Lower leg skin (tissue), 3 donors: ENCODE measurements around the gene PBX1.

Source experiments
- CTCF ChIP-seq, 3 donors: fragments of 450-650 bp; IDR thresholded peaks; one replicate each; pipeline ENCODE4 v1.5.1; 2016; ENCODE audit warnings: antibody characterized with exemption in 3 of 3, mild to moderate bottlenecking in 3 of 3, moderate library complexity in 2 of 3
- POLR2A ChIP-seq, 2 donors: fragments of 450-650 bp; IDR thresholded peaks; one replicate each; pipeline ENCODE4 v1.6.1; 2016 to 2017; ENCODE audit warnings: antibody characterized with exemption in 2 of 2, mild to moderate bottlenecking in 1 of 2, moderate library complexity in 1 of 2

- TF ChIP-seq CTCF (IDR thresholded peaks at IDR 0.05) (no peak), POLR2A (IDR thresholded peaks at IDR 0.05) (no peak)
Measured at GRCh38 chr1:164813776-164814175, 254.8 kb downstream of the PBX1 start.
